ENCODE data around the gene ZNF782. TPM values are rescaled to one million over a fixed set of nuclear protein-coding genes. Genes with fewer than 3 reads are reported as not detected.
A peak's percentile ranks its signal among the peaks of the same experiment; 100 is the strongest.
"Not testable (repeated sequence)": the region's sequence is repeated elsewhere in the genome, so short reads cannot be mapped to it uniquely, and the experiment has no call there.

ZNF782 gene
- total RNA-seq, 4 donors from 2014 or later = 5.8 to 17.0 (median 7.5) TPM

GRCh38 chr9:96874947-96875460 lies 20.7 kb upstream of the ZNF782 start:
- H3K36me3 ChIP-seq = no peaks in the 10 kb centered on the region
- peak overlapping the region; percentile 46 to 61 (median 50) for H3K4me3 ChIP-seq
- no peaks in the 10 kb centered on the region for H3K9me3 ChIP-seq
- no peak for TF ChIP-seq POLR2A (IDR thresholded peaks at IDR 0.05; ENCODE audit: low read depth)
- peak in 1 of 2 donors; percentile 34 for TF ChIP-seq POLR2AphosphoS5 (IDR thresholded peaks at IDR 0.05)
- intact Hi-C loops (cut with DNase I) = no loop called here
- WGBS = 50% methylated on average over 13 of the region's 13 CpGs
- H3K4me1 ChIP-seq = peaks cover 10 to 24% (median 22%) of the 10 kb centered on the region in 4 donors
- H3K27me3 ChIP-seq = peaks cover 4 to 40% (median 20%) of the 10 kb centered on the region in 4 donors
- H3K27ac ChIP-seq (replicated peaks in 1 of 4) = peak overlapping the region in 1 of 4 donors; percentile 8
- no peak for DNase-seq (ENCODE audit: extremely low spot score)

- TF ChIP-seq EP300 (IDR thresholded peaks at IDR 0.05) = no peak
- no peak for TF ChIP-seq POLR2A (IDR thresholded peaks at IDR 0.05; ENCODE audit: low read depth)
- no peak for TF ChIP-seq CTCF (IDR thresholded peaks at IDR 0.05)
- no peak for TF ChIP-seq POLR2AphosphoS5 (IDR thresholded peaks at IDR 0.05)
- Histone ChIP-seq H3K27ac (replicated peaks in 1 of 4) (no peak overlapping the region), H3K36me3 (no peaks in the 10 kb centered on the region), H3K4me3 (no peak overlapping the region), H3K9me3 (no peaks in the 10 kb centered on the region), H3K27me3 (peaks cover 4 to 40% (median 20%) of the 10 kb centered on the region in 4 donors), H3K4me1 (peaks cover 10 to 24% (median 22%) of the 10 kb centered on the region in 4 donors)
- WGBS = 79% methylated on average over 7 of the region's 7 CpGs
- no peak for DNase-seq (ENCODE audit: extremely low spot score)
- intact Hi-C loops (cut with DNase I) = no loop called here
Measured at GRCh38 chr9:96874201-96874785, 20.0 kb upstream of the ZNF782 start.

GRCh38 chr9:96871176-96871575 lies 16.9 kb upstream of the ZNF782 start:
- Histone ChIP-seq H3K4me3 (no peak overlapping the region), H3K27me3 (peaks cover 0 to 17% (median under 1%) of the 10 kb centered on the region in 4 donors), H3K27ac (replicated peaks in 1 of 4) (no peak overlapping the region), H3K9me3 (no peaks in the 10 kb centered on the region), H3K4me1 (peaks cover 8 to 14% (median 12%) of the 10 kb centered on the region in 4 donors), H3K36me3 (no peaks in the 10 kb centered on the region)
- DNase-seq (ENCODE audit: extremely low spot score) = no peak
- TF ChIP-seq EP300 (IDR thresholded peaks at IDR 0.05) (no peak), POLR2A (IDR thresholded peaks at IDR 0.05; ENCODE audit: low read depth) (no peak), POLR2AphosphoS5 (IDR thresholded peaks at IDR 0.05) (no peak), CTCF (IDR thresholded peaks at IDR 0.05) (no peak)
- 96% methylated on average over 1 of the region's 1 CpG for WGBS
- intact Hi-C loops (cut with DNase I) = no loop called here

- Histone ChIP-seq H3K27me3 (no peaks in the 10 kb centered on the region), H3K4me1 (no peaks in the 10 kb centered on the region), H3K9me3 (no peaks in the 10 kb centered on the region), H3K27ac (replicated peaks in 1 of 4) (no peak overlapping the region), H3K36me3 (no peaks in the 10 kb centered on the region), H3K4me3 (no peak overlapping the region)
- 79% methylated on average over 5 of the region's 5 CpGs for WGBS
- intact Hi-C loops (cut with DNase I) = no loop called here
- no peak for DNase-seq (ENCODE audit: extremely low spot score)
- TF ChIP-seq EP300 (IDR thresholded peaks at IDR 0.05) (no peak), CTCF (IDR thresholded peaks at IDR 0.05) (no peak), POLR2A (IDR thresholded peaks at IDR 0.05; ENCODE audit: low read depth) (no peak), POLR2AphosphoS5 (IDR thresholded peaks at IDR 0.05) (no peak)
Measured at GRCh38 chr9:96868709-96869108, 14.4 kb upstream of the ZNF782 start.

GRCh38 chr9:96867079-96867804 lies 12.9 kb upstream of the ZNF782 start:
- TF ChIP-seq CTCF (IDR thresholded peaks at IDR 0.05) = no peak
- Histone ChIP-seq H3K4me1 (no peaks in the 10 kb centered on the region), H3K4me3 (no peak overlapping the region), H3K27ac (replicated peaks in 1 of 4) (no peak overlapping the region), H3K27me3 (no peaks in the 10 kb centered on the region), H3K9me3 (no peaks in the 10 kb centered on the region), H3K36me3 (no peaks in the 10 kb centered on the region)
- intact Hi-C loops (cut with DNase I) = no loop called here
- DNase-seq (ENCODE audit: extremely low spot score) = no peak
- 79% methylated on average over 7 of the region's 7 CpGs for WGBS

- DNase-seq (ENCODE audit: extremely low spot score); intact Hi-C loops (cut with DNase I); H3K4me3 ChIP-seq; H3K9me3 ChIP-seq; H3K27ac ChIP-seq (replicated peaks in 1 of 4); H3K27me3 ChIP-seq; H3K36me3 ChIP-seq; H3K4me1 ChIP-seq: not testable (repeated sequence)
- WGBS = 74% methylated on average over 2 of the region's 2 CpGs
Measured at GRCh38 chr9:96865240-96865639, 10.9 kb upstream of the ZNF782 start.
